Right atrium auricular region (tissue), 2 donors: ENCODE results near the gene ELL2. TPM values are rescaled to one million over a fixed set of nuclear protein-coding genes. Genes with fewer than 3 reads are reported as not detected.

Experiments used
- DNase-seq: peaks from one replicate; pipeline ENCODE4 v3.0.0-alpha.2; 2019; ENCODE audit warnings: low spot score
- H3K27ac ChIP-seq, 2 donors: fragments of 200-600 bp; sonication (generic); 1 replicate in 1 of 2; 2 replicates in 1 of 2; pipeline ENCODE4 v1.5.1; 2016 to 2019
- H3K27me3 ChIP-seq, 2 donors: fragments of 200-600 bp; sonication (generic); one replicate each; pipeline versions ENCODE4 v1.5.1 to v1.6.0; 2017 to 2019
- H3K36me3 ChIP-seq: fragments of 200-600 bp; sonication (generic); one replicate; pipeline ENCODE4 v1.5.1; 2016
- H3K4me1 ChIP-seq, 2 donors: fragments of 200-600 bp; sonication (generic); one replicate each; pipeline versions ENCODE4 v1.5.1 to v1.6.0; 2017 to 2019
- H3K4me3 ChIP-seq, 2 donors: fragments of 200-600 bp; sonication (generic); 1 replicate in 1 of 2; 2 replicates in 1 of 2; pipeline ENCODE4 v1.5.1; 2017 to 2019; ENCODE audit warnings: mild to moderate bottlenecking in 1 of 2, moderate library complexity in 1 of 2
- H3K9me3 ChIP-seq, 2 donors: fragments of 200-600 bp; sonication (generic); one replicate each; pipeline ENCODE4 v1.5.1; 2019
- total RNA-seq, 2 donors: library from RNA; depleted of rRNA; stranded (reverse); fragments of >200 nt; gene quantifications; one replicate each; pipeline ENCODE4 v1.1.0, GENCODE V29; 2016
- TF ChIP-seq, protein P1 (sequence below), 2 donors: fragments of 200-600 bp; sonication (generic); IDR thresholded peaks; one replicate each; pipeline ENCODE4 v1.5.1; 2019; ENCODE audit warnings: antibody characterized with exemption in 2 of 2

Gene ELL2
- total RNA-seq, 2 donors from 2014 or later, result 28.8 to 29.1 TPM

- H3K27ac ChIP-seq, result no peak overlapping the region
- H3K9me3 ChIP-seq, result no peaks in the 10 kb centered on the region
- no peaks in the 10 kb centered on the region for H3K27me3 ChIP-seq
- H3K4me1 ChIP-seq, result peaks cover 0 to 19% of the 10 kb centered on the region in 2 donors
- TF ChIP-seq, protein P1, sequence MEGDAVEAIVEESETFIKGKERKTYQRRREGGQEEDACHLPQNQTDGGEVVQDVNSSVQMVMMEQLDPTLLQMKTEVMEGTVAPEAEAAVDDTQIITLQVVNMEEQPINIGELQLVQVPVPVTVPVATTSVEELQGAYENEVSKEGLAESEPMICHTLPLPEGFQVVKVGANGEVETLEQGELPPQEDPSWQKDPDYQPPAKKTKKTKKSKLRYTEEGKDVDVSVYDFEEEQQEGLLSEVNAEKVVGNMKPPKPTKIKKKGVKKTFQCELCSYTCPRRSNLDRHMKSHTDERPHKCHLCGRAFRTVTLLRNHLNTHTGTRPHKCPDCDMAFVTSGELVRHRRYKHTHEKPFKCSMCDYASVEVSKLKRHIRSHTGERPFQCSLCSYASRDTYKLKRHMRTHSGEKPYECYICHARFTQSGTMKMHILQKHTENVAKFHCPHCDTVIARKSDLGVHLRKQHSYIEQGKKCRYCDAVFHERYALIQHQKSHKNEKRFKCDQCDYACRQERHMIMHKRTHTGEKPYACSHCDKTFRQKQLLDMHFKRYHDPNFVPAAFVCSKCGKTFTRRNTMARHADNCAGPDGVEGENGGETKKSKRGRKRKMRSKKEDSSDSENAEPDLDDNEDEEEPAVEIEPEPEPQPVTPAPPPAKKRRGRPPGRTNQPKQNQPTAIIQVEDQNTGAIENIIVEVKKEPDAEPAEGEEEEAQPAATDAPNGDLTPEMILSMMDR (IDR thresholded peaks at IDR 0.05), result no peak
- H3K36me3 ChIP-seq, result peaks cover 8% of the 10 kb centered on the region
- DNase-seq, result no peak
- H3K4me3 ChIP-seq, result no peak overlapping the region
Observed at GRCh38 chr5:95942414-95942813, 19.2 kb downstream of the ELL2 start.

DNA sequence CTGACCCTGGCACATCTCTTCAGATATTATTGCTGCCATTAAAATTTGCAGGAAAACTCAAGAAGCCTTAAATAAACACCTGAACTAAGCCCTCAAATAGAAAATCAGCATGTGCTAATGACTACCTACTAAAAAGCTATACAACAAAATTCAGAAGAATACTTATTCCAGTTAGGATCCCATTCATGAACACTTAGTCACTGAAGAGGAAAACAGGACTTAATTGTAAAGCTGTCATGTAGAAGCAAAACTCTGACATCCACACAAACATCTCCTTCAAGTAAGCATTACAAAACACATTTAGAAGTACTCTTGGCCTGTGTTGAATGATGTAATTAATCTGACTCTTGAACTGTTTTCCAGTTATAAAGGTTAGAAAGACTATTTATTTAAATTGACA, 19.9 kb downstream of the ELL2 start:
- Histone ChIP-seq H3K27me3 (no peaks in the 10 kb centered on the region), H3K4me3 (no peak overlapping the region), H3K4me1 (peaks cover 0 to 19% of the 10 kb centered on the region in 2 donors), H3K36me3 (peaks cover 8% of the 10 kb centered on the region), H3K27ac (no peak overlapping the region), H3K9me3 (no peaks in the 10 kb centered on the region)
- DNase-seq, result no peak
- TF ChIP-seq, protein P1 (IDR thresholded peaks at IDR 0.05), result no peak

DNA sequence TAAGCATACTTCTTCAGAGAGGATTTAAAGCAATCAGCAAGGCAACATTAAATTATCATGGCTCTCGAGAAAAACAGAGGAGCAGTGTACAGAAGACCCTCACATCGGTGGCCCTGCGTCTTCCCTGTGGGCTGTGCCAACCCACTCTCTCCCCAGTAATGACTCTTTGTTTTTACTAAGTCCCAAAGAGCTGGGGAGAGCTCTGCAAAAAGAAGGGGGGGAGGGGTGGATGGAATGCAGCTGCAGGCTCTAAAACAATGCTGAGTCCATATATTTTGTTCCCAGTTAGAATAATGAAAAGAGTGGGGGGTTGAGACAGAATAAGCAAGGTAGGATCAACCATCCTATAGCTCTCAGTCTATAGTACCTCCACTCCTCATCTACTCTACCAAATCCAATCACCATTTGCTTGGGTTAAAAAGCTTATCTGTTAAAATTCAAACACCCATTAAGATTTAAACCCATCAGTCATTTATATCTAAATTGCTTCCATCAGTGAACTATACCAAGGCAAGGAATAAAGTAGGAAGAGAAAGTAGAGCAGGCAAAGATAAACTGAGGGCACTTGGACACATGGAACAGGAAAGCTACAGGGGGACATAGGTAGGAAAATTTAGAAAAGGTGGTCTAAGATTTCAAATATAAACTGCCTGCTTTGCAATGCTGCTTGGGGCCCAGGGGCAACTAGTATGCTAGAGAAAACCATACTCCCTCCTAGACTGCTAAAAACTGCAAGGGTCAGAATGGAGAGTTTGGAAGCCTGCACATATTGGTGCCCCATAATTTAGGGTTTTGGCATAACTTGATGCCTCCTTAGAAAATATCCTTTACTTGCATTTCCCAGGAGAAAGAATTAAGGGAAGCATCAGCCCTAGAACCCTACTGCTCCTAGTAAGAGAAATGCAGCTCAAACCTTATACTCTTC, 20.6 kb downstream of the ELL2 start:
- Histone ChIP-seq H3K27me3 (no peaks in the 10 kb centered on the region), H3K9me3 (no peaks in the 10 kb centered on the region), H3K4me3 (no peak overlapping the region), H3K27ac (no peak overlapping the region), H3K36me3 (peaks cover 8% of the 10 kb centered on the region), H3K4me1 (peaks cover 0 to 16% of the 10 kb centered on the region in 2 donors)
- TF ChIP-seq, protein P1 (IDR thresholded peaks at IDR 0.05), result no peak
- DNase-seq, result no peak

- no peak overlapping the region for H3K4me3 ChIP-seq
- H3K9me3 ChIP-seq, result no peaks in the 10 kb centered on the region
- DNase-seq, result no peak
- TF ChIP-seq, protein P1 (IDR thresholded peaks at IDR 0.05), result no peak
- H3K27me3 ChIP-seq, result no peaks in the 10 kb centered on the region
- peaks cover 8% of the 10 kb centered on the region for H3K36me3 ChIP-seq
- H3K4me1 ChIP-seq, result peaks cover 0 to 12% of the 10 kb centered on the region in 2 donors
- H3K27ac ChIP-seq, result no peak overlapping the region
Observed at GRCh38 chr5:95939465-95939864, 22.2 kb downstream of the ELL2 start.

GRCh38 chr5:95938766-95939165, 22.9 kb downstream of the ELL2 start:
- no peak overlapping the region for H3K4me3 ChIP-seq
- H3K27ac ChIP-seq, result no peak overlapping the region
- DNase-seq, result no peak
- H3K9me3 ChIP-seq, result no peaks in the 10 kb centered on the region
- TF ChIP-seq, protein P1 (IDR thresholded peaks at IDR 0.05), result no peak
- H3K27me3 ChIP-seq, result no peaks in the 10 kb centered on the region
- peaks cover 0 to 12% of the 10 kb centered on the region in 2 donors for H3K4me1 ChIP-seq
- H3K36me3 ChIP-seq, result peaks cover 8% of the 10 kb centered on the region
